AG20443 (cell line): ENCODE data around the gene OR4C5.
"Not testable (repeated sequence)": the region's sequence is repeated elsewhere in the genome, so short reads cannot be mapped to it uniquely, and the experiment has no call there.

ENCODE experiments used
- DNase-seq: peaks from one replicate; pipeline ENCODE4 v3.0.0; 2012; ENCODE audit warnings: low spot score, mixed read lengths

The OR4C5 gene

GRCh38 chr11:48366365-48366764 lies at the start of gene OR4C5:
OR4C5 (minus strand) TSS chr11:48366465; CDS start chr11:48366465, 0 bp downstream.
- DNase-seq, result no peak

GRCh38 chr11:48384670-48385069 lies 18.4 kb upstream of the OR4C5 start:
- DNase-seq, result no peak

- DNase-seq, result not testable (repeated sequence)
Measured at GRCh38 chr11:48384151-48384550, 17.9 kb upstream of the OR4C5 start.

- not testable (repeated sequence) for DNase-seq
Measured at GRCh38 chr11:48361289-48361688, 5.0 kb downstream of the OR4C5 start.

GRCh38 chr11:48354677-48355076 lies 11.6 kb downstream of the OR4C5 start:
- DNase-seq, result no peak

- DNase-seq, result no peak
Measured at GRCh38 chr11:48354013-48354412, 12.3 kb downstream of the OR4C5 start.

- DNase-seq, result not testable (repeated sequence)
Measured at GRCh38 chr11:48346286-48346685, 20.0 kb downstream of the OR4C5 start.

GRCh38 chr11:48342505-48342904 lies 23.8 kb downstream of the OR4C5 start:
- DNase-seq, result not testable (repeated sequence)

- no peak for DNase-seq
Measured at GRCh38 chr11:48341466-48341865, 24.8 kb downstream of the OR4C5 start.

- not testable (repeated sequence) for DNase-seq
Measured at GRCh38 chr11:48324620-48325019, 41.6 kb downstream of the OR4C5 start, which contains the start of gene OR4C3. OR4C3 (plus strand) TSS chr11:48324920; CDS start chr11:48325022, 102 bp downstream.

GRCh38 chr11:48319813-48320212 lies 46.5 kb downstream of the OR4C5 start:
- DNase-seq, result not testable (repeated sequence)
